Endometrial microvascular endothelial cells (primary cell): Measurements from ENCODE around the gene ATP11A. TPM values are rescaled to one million over a fixed set of nuclear protein-coding genes. Genes with fewer than 3 reads are reported as not detected.

Experiments used
- in situ Hi-C: cut with HindIII; loops from 2 replicates; pipeline ENCODE4 v1.10.0; 2017; ENCODE audit warnings: low sequenced_read_pairs, low pct_unique_long_range_greater_than_20kb; ENCODE audit errors: inconsistent ontology term
- total RNA-seq: library from RNA; depleted of rRNA; stranded (reverse); fragments of >200 nt; gene quantifications from one replicate; pipeline ENCODE4 v1.2.3, GENCODE V29; 2015; ENCODE audit errors: inconsistent ontology term

Gene ATP11A
- total RNA-seq, 1 donor from 2014 or later, result 45.8 TPM

DNA sequence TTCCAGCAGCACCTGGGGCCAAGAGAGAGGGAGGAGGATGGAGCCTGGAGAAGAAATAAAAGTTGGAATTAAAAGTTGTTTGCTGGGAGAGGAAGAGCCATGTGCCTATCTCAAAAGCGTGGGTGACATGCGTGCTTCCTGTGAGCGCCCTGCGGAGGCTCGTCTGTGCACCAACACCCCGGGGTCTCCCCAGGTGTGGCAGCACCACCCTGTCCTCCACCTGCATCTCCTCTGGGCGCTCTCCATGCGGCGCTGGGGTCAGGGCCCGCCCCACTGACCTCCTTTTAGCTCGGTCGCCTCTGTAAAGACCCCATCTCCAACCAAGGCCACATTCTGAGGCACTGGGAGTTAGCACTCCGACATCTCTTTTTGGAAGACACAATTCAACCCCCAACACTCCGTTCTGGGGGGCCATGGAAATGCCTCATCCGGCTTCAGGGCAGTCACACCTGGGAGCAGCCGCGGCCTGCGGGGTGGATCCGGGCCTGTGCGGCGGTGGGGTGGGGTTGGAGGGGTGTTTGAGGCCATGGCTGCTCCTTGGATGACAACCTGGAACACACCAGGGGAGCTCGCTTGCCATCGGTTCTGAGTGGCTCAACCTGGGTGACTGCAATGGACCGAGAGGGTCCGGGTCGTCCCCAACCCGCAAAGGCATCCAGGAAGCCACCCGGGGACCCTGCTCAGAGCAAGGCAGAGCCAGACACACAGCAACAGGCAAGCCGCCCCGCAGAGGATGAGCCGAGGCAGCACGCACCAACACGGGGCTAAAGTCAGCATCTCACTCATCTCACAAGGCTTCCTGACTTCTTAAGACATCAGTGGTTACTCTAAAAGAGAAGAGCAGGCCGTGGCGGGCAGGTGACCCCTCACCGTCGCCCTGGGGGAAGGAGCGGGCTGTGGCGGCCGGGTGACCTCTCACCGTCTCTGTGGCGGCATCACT lies 199.8 kb downstream of the ATP11A start:
- in situ Hi-C loops, result no loop called here

DNA sequence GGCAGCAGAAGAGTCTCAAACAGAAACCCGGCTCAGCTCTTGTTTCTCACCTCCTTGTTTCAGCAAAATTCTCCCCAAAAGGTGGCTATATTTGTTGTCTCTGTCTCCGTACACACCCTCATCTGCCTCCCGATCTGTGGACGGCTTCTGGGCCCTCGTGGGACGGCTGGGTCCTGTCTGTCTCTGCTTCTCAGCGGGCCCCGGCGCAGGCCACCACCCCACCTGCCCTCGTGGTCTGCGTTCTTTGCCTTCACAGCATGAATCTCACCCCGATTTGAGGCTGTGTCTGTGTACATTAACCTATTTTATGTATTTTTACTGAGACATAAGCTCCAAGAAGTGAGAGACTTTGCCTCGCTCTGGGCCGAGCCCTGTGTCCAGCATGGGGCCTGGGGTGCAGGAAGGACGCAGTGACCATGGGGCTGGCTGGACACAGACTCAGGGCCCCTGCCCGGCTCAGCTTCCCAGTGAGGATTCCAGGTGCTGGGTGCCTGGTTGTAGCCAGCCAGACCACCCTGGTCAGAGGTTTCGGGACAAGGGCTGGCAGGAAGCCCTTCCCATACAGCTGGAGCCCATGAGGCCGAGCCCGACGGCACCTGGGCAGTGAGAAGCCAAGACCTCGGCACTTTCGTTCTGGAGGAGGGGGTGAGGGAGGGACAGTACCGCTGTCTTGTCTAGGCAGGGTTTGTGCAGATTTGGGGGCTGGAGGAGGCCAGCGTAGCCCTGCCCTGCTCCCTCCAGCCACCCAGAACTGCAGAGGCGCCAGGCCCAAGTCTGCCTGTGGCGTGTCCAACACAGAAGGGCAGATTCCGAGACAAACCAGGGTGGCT lies 200.7 kb downstream of the ATP11A start:
- in situ Hi-C loops, result no loop called here

DNA sequence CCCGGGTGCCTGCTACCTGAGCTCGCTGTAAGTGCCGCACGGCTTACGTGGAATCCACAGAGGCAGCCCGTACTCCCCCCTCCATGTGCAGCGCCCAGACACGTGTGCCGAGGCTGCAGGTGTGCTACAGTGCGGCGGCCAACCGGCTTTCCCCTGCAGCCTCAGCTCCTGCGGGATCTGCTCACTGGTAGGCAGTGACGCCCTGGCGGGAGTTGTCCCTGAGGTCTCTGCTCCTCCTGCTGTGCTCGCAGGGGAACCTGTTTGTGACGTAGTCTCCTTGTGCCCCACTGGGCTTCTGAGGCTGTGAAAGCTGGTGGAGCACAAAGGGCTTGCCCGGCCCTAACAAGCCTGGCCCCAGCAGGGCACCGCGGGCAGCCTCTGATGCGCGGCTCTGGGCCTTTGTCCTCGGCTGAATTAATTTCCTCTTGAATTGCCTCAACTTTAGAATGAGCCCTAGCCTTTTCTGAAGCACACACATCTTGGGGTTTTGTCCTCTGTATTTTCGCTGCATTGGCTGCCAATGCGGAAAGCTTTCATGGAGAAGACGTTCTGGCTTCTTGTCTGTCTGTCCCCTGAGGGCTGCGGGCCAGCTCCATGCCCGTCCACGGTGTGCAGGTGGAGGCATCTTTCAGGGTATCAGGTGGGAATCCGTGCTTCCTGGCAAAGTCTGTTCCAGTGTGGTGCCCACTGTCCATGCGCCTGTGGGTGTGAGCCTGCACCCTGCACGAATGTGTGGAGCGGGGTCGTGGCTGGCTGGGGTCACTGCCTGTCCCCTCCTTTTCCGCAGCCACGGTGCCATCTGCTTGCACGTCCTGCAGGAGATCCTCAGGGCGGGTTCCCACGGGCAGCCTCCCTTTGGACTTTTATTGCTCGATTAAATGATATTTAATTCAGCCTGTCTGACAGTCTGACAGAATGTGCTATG lies 201.9 kb downstream of the ATP11A start:
- in situ Hi-C loops, result no loop called here

DNA sequence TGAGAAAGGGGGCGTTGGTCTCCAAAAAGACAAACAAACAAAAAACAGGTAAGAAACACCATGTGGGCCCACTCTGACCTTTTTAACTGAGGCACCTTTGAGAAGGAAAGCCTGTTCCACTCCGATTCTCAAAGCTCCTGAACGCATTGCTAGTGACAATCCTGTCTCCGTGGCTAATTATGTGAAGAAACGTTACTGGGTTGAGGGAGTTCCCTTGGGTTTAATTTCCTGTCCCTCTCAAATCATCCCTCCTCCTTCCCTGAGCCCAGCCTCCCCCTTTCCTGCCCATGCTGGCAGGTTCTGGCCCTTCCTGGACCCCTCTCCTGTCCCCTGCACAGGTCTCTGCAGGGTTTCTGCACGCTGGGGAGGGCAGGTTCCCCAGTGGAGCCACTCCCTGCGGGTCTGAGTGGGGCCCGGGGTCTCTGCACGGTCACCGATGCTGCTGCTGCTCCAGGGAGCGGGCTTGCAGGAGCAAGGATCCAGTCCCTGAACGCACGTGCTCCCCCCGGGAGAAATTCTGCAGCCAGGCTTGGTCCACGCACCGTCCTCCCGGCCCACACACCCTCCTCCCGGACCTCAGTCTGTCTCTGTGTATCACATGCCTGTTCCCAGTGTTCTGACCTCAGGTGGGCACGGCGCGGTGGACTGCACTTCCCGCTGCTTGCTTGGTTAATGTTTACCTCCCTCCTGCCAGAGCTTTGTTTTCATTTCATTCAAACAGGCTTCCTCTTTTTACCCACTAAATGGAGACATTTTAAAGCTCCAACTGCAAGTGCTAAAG lies 202.8 kb downstream of the ATP11A start:
- in situ Hi-C loops, result no loop called here

DNA sequence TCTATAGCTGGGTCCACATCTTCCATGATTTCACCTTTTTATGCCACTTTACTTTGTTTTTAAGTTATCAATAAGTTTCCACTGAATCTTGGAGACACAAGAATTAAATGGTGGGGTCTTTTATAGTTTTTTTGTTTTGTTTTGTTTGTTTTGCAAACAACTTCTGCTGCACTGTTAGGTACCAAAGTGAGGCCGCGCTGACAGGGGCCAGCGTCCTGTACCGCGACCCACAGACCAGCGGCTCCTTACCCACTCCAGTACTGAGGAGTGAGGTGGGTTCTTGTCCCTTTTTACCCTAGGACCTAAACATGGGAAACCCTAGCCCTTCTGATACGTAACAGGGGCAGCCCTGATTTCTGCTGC lies 203.3 kb downstream of the ATP11A start:
- in situ Hi-C loops, result no loop called here

DNA sequence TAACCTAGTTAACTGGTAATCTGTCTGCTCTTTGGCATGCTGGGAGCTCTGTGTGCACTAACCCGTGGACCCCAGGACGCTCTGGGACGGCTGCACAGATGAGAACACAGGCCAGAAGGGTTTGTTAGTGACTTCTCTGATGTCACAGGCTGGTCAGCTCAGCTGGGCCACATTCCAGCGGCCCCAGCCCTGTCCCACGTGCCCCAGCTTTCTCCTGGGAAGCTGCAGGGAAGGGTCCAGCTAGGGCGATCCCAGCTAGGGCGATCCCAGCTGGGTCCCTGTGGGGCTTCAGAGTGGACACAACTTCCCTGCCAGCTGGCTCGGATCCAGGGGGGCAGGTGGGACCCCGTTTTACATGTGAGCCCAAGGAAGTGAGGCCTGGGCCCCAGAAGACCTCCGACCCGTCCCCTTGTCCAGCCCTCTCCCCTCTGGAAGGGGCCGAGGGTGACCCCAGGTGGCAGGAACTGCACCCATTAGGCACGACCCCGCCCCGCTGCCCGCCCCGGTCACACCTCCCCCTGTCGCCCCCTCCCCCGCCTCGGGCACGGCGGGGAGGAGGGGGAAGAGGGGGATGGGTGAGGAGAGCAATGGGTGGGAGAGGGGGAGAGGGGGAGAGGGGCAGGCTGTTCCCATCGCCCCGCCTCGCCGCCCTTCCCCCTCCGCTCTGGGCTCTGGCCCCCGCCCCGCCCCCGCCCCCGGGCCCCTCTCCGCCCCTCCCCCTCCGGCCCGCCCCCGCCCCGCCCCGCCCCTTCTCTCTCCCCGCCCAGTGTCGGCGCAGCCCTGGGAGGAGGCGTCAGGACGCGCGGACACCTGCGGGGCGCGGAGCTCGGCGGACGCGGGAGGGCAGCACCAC lies 204.0 kb downstream of the ATP11A start:
- in situ Hi-C loops, result no loop called here

DNA sequence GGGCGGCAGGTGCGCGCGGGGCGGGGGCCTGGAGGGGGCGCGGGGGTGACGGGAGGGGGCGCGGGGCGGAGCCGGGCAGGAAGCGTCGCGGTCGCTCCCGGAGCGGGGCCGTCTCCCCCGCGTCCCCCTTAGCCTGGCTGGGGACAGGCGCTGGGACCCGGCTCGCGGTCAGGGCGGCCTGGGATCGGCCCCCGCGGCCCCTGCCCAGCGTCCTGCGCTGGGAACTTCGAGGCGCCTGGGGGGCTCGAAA lies 204.5 kb downstream of the ATP11A start:
- in situ Hi-C loops, result no loop called here

DNA sequence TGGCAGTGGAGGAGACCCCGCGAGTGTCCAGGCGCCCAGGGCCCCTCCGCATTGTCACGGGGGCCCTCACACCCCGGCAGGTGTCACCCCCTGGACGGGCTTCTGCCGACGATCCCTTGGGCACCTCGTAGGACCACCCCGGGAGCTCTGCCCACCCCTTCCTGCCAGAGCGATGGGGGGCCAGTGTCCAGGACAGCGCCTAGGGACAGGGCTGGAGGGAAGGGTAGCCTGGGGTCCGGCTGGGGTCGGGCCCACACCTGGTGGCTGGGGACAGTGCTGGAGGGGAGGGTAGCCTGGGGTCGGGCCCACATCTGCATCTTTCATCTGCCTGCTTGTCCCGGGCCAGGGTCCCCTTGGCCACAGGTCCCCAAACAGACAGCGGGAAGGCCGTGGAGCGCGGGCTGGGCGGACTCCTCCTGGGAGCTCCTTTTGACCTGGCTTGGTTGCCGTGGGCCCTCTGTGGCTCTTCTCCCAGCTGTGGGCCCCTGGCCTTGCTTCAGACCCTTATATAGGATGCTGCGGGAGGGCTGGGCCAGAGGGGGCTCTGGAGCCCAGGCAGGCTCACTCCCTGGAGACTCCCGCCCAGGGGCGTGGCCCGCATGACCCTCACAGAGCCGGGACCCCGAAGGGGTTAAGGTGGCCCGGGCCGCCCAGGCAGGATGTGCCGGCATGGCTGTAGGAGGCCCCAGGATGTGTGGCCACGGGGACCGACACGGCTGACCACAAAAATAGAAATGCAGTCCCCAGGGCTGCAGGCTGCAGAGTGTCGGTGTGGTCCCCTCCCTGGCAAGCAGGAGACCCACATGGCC lies 205.0 kb downstream of the ATP11A start:
- in situ Hi-C loops, result no loop called here

DNA sequence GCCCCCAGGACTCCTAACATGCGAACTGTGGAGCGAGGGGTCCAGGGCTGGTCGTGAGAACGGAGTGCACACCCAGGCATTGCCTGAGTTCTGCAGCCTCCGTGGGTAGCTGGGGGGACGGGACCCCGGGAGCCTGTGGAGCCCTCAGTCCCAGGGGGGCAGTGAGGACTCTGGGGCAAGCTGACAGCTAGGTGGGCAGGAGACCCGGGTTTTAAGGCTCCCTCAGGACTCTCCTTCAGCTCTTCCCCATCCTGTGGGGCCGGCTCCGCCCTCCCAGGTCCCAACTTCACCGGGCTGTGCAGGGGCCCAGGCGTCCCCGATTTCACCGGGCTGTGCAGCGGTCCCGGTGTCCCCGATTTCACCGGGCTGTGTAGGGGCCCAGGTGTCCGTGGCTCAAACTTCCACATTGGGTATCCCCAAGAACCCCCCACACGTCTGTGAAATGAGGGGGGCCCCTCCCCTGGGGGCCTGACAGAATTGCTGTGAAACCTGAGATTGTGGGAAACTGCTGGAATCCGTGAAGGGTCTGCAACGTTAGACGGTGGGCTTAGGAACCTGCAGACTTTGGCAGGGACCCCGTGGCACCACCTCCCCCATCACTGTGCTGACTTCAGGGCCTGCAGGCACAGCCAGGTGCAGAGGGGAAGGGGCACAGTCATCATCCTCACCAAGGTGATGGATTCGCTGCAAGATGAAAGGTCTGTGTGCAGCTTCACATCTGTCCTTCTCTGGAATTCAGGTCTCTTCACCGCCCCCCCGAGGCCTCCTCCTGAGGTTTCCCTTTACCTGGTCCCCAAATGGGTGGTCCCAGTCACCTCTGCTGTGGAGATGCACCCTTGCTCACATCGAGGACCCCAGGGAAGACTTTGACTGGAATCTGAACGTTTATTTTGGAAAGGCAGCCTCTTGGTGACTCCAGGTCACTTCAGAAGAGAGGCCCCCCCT lies 206.0 kb downstream of the ATP11A start:
- in situ Hi-C loops, result no loop called here

DNA sequence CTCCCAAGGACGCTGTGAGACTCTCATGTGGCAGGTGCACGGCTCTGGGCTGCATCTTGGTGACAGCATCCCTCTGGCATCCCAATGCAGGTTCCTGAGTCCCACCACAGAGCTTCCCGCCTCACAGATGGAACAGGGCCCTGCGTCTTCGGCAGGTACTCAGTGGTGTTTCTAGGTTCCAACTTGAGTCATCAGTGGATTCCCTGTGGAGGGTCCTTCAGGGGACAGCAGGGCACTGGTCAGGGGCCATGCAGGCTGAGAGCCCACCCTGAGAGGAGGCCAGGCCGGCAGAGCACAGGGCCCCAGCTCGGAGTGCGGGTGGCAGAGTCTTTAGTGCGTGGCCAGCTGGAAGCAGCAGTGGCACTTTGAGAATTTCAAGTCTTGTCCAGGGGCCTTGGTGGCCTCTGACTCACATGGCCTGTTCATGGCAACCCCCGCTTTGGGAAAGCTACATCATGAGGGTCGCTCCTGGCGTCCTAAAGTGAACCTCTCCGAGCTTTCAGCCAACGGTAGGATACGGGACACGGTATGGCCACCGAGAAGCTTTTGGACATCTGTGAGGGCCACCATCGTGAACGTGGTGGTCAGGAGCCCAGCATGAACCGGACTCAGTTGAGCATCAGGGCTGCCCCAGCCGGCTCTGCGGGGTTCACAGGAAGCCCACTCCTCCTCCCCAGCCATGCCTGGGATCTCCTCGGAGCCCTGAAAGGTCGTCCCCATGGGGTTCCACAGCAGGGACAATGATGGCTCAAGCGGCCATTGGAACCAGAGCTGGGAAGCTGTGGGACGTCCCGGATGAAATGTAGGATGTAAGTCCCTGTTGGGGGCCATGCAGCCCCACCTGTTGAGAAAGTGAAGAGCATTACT lies 207.1 kb downstream of the ATP11A start:
- in situ Hi-C loops, result no loop called here

DNA sequence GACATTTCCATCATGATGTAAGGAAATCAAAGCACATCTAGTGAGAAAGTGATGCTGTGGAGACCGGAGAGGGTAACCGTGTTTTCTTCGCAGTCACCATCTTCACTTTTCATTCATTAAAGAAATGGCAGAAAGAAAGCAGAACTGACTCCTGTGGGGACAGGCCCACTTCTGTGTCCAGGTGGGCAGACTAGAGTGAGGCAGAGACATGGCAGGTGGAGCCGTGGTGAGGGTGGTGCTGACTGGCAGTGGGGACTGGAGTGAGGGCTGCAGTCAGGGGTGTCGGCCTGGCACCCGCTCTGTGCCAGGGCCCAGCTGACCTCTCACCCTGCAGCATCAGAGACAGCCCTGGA lies 207.7 kb downstream of the ATP11A start:
- in situ Hi-C loops, result no loop called here

DNA sequence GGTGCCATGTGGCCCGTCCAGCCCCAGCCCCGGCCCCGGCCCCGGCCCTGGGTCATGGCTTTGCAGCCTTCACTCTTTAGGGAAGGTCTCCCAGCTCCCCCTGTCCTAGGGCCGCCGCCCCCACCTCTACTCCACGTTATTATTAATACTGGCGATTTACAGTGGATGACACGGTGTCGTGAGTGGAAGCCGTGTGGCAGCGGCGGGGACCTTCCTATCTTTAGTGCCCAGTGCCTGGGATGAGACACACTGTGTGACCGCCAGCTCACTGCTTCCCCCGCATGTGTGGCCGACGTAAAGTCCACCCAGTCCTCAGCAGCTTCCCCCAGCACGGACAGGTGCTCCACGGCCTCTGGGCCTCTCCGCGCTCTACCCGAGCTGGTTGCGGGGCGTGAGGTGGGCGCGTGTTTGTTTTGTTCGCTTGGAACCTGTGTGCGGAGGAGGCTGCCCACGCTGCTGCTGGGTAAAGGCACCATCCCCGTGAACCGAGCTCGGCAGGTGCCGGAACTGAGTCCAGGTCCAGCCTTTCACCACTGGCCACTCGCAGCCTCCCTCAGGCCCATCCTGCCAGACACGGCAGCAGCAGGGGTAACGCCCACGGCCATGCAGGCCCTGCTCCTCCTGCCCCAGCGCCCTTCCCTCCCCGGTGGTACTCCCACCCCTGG lies 208.2 kb downstream of the ATP11A start:
- in situ Hi-C loops, result no loop called here

DNA sequence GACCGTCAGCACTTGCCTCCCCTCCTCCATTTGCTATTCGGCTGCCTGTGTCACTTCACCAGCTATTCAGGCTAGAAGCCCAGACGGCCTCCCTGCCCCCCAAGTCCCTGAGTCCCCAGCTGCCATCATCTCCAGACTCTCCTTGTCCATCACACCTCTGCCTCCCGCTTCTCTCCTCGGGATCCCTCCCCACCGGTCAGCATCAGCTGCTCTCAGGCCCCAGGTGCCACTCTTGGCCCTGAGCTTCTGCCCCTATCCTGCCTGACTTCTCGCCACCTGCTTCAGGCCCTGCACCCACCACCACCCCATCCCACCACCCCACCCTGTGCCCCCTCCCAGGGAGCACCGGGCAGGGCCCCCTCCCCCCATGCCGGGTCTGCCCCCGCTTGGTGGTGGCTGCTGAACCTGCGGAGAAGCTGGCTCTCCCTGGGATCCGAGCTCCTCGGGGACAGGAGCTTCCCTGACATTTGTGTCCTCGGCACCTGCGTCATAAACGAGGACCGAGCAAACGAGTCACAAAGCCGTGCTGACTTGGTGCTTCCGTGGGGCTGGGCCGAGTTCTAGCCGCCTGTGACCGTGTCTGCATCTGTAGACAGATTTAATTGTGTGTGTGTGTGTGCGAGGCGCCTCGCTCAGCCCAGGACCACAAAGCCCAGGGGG lies 208.9 kb downstream of the ATP11A start:
- in situ Hi-C loops, result no loop called here
